Psoas muscle (tissue), 8 donors: ENCODE data around the gene LPCAT1. TPM values are rescaled to one million over a fixed set of nuclear protein-coding genes. Genes with fewer than 3 reads are reported as not detected.
"Not testable (repeated sequence)": the region's sequence is repeated elsewhere in the genome, so short reads cannot be mapped to it uniquely, and the experiment has no call there.

Source experiments
- ATAC-seq, 4 donors: fragments of 200-7000 bp; cut with Tn5 transposase; one replicate each; pipeline ENCODE4 v1.9.1; 2020; ENCODE audit warnings: moderate library complexity in 3 of 4, mild to moderate bottlenecking in 2 of 4
- DNase-seq, 2 donors: peaks; one replicate each; pipeline ENCODE4 v3.0.0-alpha.2; 2020
- H3K27ac ChIP-seq: fragments of 200-600 bp; one replicate; pipeline ENCODE4 v1.8.0; 2022
- H3K27me3 ChIP-seq, 3 donors: fragments of 200-600 bp in 1 of 3; one replicate each; pipeline versions ENCODE4 v1.6.1 to v1.8.0; 2013 to 2022; ENCODE audit warnings: low read length in 2 of 3, mild to moderate bottlenecking in 2 of 3, moderate library complexity in 1 of 3; ENCODE audit not compliant: insufficient read depth in 3 of 3
- H3K36me3 ChIP-seq, 2 donors: fragments of 200-600 bp in 1 of 2; one replicate each; pipeline versions ENCODE4 v1.6.1 to v1.8.0; 2013 to 2022; ENCODE audit warnings: low read depth in 1 of 2, mild to moderate bottlenecking in 1 of 2, moderate library complexity in 1 of 2; ENCODE audit not compliant: insufficient read depth in 1 of 2
- H3K4me1 ChIP-seq: fragments of 200-600 bp; one replicate; pipeline ENCODE4 v1.8.0; 2022
- H3K4me3 ChIP-seq: fragments of 200-600 bp; one replicate; pipeline ENCODE4 v1.8.0; 2022; ENCODE audit warnings: mild to moderate bottlenecking
- H3K9me3 ChIP-seq: fragments of 200-600 bp; one replicate; pipeline ENCODE4 v1.8.0; 2022
- WGBS, 3 donors: extraction: QIAGEN DNeasy Blood & Tissue Kit; methylation state at CpG; one replicate each; pipeline versions ENCODE4 v1.1.6 to v1.1.7; 2013; 5-methylcytosine and 5-hydroxymethylcytosine counted together
- intact Hi-C, 2 donors: fragments of 100-400 bp; cut with DNase I; formaldehyde crosslinking; loops; one replicate each; pipeline versions ENCODE4 v1.11.0 to v1.14.2; 2022
- polyA plus RNA-seq, 3 donors: library from polyadenylated mRNA; stranded (reverse); fragments of 200-250 nt; gene quantifications; one replicate each; pipeline ENCODE4 v1.2.3, GENCODE V29; 2013
- total RNA-seq, 4 donors: library from RNA; stranded (reverse); fragmentation: NEBNext Ultra II Directional in 2 of 4; extraction: Animal tissue kit (Norgen Biotek cat#: 25700) in 2 of 4; gene quantifications; one replicate each; pipeline versions ENCODE4 v1.2.1 to v1.2.4, GENCODE V29; 2021 to 2023
- TF ChIP-seq, protein P1 (sequence below): fragments of 200-600 bp; IDR thresholded peaks from one replicate; pipeline ENCODE4 v1.8.0; 2022; ENCODE audit warnings: antibody characterized with exemption
- donor health status: healthy with polysubstance abuse.
- donor health status: DM: no; HTN: no; CAD: no; lungs with moderate emphysema.
- donor health status: Bipolar disorder and iron deficiency.
- donor health status: healthy.
- donor health status: DM: yes; HTN: yes; CAD: no.
- donor health status: DM: no; HTN: no; CAD: no.
- donor health status: DM: no; HTN: no; CAD: no.
- donor health status: DM: yes; HTN: yes; CAD: no.

LPCAT1 gene
- total and polyA plus RNA-seq, 7 donors: 2.4 to 6.2 (median 4.7) TPM

GRCh38 chr5:1517838-1518237 is 5.9 kb downstream of the LPCAT1 start:
- Histone ChIP-seq H3K4me1 (no peaks in the 10 kb centered on the region), H3K27ac (no peak overlapping the region), H3K27me3 (peaks cover 0 to 3% (median 0%) of the 10 kb centered on the region in 3 donors), H3K9me3 (no peaks in the 10 kb centered on the region), H3K36me3 (no peaks in the 10 kb centered on the region), H3K4me3 (no peak overlapping the region)
- no peak for ATAC-seq
- peak; percentile 7 to 28 for DNase-seq
- intact Hi-C loops: no loop called here
- TF ChIP-seq, protein P1, sequence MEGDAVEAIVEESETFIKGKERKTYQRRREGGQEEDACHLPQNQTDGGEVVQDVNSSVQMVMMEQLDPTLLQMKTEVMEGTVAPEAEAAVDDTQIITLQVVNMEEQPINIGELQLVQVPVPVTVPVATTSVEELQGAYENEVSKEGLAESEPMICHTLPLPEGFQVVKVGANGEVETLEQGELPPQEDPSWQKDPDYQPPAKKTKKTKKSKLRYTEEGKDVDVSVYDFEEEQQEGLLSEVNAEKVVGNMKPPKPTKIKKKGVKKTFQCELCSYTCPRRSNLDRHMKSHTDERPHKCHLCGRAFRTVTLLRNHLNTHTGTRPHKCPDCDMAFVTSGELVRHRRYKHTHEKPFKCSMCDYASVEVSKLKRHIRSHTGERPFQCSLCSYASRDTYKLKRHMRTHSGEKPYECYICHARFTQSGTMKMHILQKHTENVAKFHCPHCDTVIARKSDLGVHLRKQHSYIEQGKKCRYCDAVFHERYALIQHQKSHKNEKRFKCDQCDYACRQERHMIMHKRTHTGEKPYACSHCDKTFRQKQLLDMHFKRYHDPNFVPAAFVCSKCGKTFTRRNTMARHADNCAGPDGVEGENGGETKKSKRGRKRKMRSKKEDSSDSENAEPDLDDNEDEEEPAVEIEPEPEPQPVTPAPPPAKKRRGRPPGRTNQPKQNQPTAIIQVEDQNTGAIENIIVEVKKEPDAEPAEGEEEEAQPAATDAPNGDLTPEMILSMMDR: no peak
- WGBS, 3 donors: 84 to 88% (median 88%) methylated on average over 19 to 20 of the region's 20 CpGs

DNA sequence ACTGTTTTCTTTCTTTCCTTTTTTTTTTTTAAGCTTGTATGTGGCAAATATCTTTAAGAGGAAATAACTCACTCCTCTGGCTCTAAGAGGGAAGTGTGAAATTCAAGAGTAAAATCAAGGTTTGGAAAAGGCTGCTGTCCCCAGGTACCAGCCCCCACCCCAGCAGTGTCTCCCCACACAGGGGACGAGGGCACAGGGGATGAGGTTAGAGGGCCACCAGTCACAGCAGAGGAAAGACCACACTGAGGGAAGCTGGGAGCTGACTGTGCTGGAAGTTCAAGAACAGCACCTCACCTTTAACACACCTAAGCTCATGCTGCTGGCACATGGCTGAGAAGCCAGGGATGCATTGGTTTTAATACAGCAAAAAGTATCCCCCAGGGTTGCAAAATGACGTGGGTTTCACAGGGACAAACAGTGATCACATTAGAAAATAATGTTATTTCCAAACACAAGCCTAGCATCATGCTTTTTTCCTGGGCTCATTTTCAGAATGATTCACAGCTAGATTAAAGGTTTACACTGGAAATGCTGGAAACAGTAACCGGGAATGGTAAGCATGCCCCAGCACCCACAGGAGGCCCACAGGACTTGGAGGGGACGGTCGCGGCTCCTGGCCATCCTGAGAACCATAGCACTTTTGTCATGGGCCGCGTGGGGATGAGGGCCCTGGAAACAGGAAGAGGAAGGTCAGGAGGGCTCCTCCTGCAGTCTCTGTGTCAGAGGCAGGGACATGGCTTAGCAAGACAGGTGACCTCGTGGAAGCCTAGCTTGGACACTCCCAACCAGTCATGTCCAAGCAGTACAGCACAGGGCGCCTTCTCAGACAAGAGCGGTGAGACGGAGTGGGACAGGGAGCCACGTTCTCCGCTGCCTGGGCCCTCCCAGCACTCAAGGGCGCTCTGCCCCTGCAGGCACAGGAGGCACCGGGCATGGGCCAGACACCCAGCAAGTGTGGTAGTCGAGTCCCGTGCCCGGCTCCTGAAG is 6.9 kb downstream of the LPCAT1 start:
- WGBS, 3 donors: 79 to 82% (median 82%) methylated on average over 19 of the region's 19 CpGs
- no peaks in the 10 kb centered on the region for H3K9me3 ChIP-seq
- TF ChIP-seq, protein P1: no peak
- no peaks in the 10 kb centered on the region for H3K36me3 ChIP-seq
- no peaks in the 10 kb centered on the region for H3K27me3 ChIP-seq
- no peak overlapping the region for H3K4me3 ChIP-seq
- ATAC-seq (no peak), DNase-seq (peak; percentile 4 to 21)
- no peaks in the 10 kb centered on the region for H3K4me1 ChIP-seq
- intact Hi-C loops: no loop called here
- H3K27ac ChIP-seq: no peak overlapping the region

DNA sequence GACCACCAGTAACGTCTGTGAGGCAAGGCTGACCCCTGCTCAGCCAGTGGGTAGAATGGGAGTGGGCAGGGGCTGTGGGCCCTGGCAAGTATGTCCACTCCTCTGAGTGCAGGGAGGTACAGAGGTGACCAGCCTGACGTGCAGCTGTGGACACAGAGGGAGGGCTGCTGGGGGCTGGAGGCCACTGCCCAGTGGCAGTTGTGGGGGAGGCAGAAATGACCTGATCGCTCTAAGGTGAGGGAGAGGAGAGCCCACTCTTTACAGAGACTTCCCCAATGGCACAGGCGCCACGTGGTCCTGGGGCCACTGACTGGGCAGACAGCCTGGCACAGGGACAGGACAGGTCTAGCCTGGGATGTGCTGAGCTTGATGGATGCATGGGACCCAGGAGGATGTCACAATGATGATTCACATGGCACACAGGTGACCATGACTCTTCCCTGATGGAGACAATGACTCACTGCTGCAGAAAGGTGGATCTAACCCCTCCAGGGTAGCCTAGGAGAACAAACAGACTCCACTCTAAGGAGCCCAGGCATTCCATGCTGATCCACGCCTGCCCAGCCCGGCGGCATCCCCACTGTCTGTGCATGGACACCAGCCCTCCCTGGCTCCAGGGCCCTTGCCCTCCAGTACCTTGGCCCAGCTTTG is 7.7 kb downstream of the LPCAT1 start:
- 82 to 94% (median 92%) methylated on average over 8 of the region's 8 CpGs for WGBS, 3 donors
- Histone ChIP-seq H3K9me3 (no peaks in the 10 kb centered on the region), H3K36me3 (no peaks in the 10 kb centered on the region), H3K4me3 (no peak overlapping the region), H3K4me1 (no peaks in the 10 kb centered on the region), H3K27me3 (no peaks in the 10 kb centered on the region), H3K27ac (no peak overlapping the region)
- DNase-seq: peak; percentile 6 to 8
- intact Hi-C loops: no loop called here
- no peak for ATAC-seq
- TF ChIP-seq, protein P1: no peak

GRCh38 chr5:1515311-1515920 is 8.3 kb downstream of the LPCAT1 start:
- no peaks in the 10 kb centered on the region for H3K36me3 ChIP-seq
- H3K27me3 ChIP-seq: no peaks in the 10 kb centered on the region
- intact Hi-C loops: no loop called here
- DNase-seq (peak; percentile 4 to 40), ATAC-seq (no peak)
- TF ChIP-seq, protein P1: no peak
- 83 to 89% (median 88%) methylated on average over 10 to 11 of the region's 11 CpGs for WGBS, 3 donors
- no peak overlapping the region for H3K4me3 ChIP-seq
- H3K4me1 ChIP-seq: no peaks in the 10 kb centered on the region
- no peaks in the 10 kb centered on the region for H3K9me3 ChIP-seq
- H3K27ac ChIP-seq: no peak overlapping the region

- 90 to 94% (median 92%) methylated on average over 10 to 11 of the region's 11 CpGs for WGBS, 3 donors
- H3K27me3 ChIP-seq, intact Hi-C loops, H3K27ac ChIP-seq, H3K36me3 ChIP-seq, H3K4me1 ChIP-seq, H3K9me3 ChIP-seq, H3K4me3 ChIP-seq, ATAC-seq: not testable (repeated sequence)
- peak; percentile 2 to 19 for DNase-seq
Observed at GRCh38 chr5:1514819-1515310, 8.9 kb downstream of the LPCAT1 start.
